MM.1S (cell line): ENCODE data around the gene NCS1.

Source experiments
- DNase-seq: peaks from one replicate; pipeline ENCODE4 v3.0.0-alpha.2; 2015
- H2AFZ ChIP-seq: fragments of 300-600 bp; sonication (generic); 2 replicates; pipeline ENCODE4 v1.6.0; 2016; ENCODE audit warnings: antibody characterized with exemption, low read length
- H3F3A ChIP-seq: fragments of 300-600 bp; sonication (generic); 2 replicates; pipeline ENCODE4 v1.6.1; 2016; ENCODE audit warnings: mild to moderate bottlenecking, antibody characterized with exemption, low read length, moderate library complexity, mixed read lengths; ENCODE audit not compliant: insufficient read depth
- H3K27ac ChIP-seq: fragments of 300-600 bp; sonication (generic); 2 replicates; pipeline ENCODE4 v1.5.1; 2016; ENCODE audit warnings: mild to moderate bottlenecking, low read length
- H3K27me3 ChIP-seq: fragments of 300-600 bp; sonication (generic); replicated peaks from 2 replicates; pipeline ENCODE4 v1.6.0; 2016; ENCODE audit warnings: low read length; ENCODE audit not compliant: insufficient read depth
- H3K36me3 ChIP-seq: fragments of 300-600 bp; sonication (generic); replicated peaks from 2 replicates; pipeline ENCODE4 v1.6.1; 2016; ENCODE audit warnings: mild to moderate bottlenecking, low read length, mixed read lengths; ENCODE audit not compliant: insufficient read depth
- H3K4me1 ChIP-seq: fragments of 300-600 bp; sonication (generic); 2 replicates; pipeline ENCODE4 v1.6.1; 2016; ENCODE audit warnings: low read length, mixed read lengths
- H3K4me2 ChIP-seq: fragments of 300-600 bp; sonication (generic); 2 replicates; pipeline ENCODE4 v1.6.0; 2016; ENCODE audit warnings: low read depth, low read length
- H3K4me3 ChIP-seq: fragments of 300-600 bp; sonication (generic); 2 replicates; pipeline ENCODE4 v1.5.1; 2016; ENCODE audit warnings: low read length, mixed read lengths
- H3K79me2 ChIP-seq: fragments of 300-600 bp; sonication (generic); 2 replicates; pipeline ENCODE4 v1.6.1; 2016; ENCODE audit warnings: mixed run types, low read length, mixed read lengths
- H3K9ac ChIP-seq: fragments of 300-600 bp; sonication (generic); 2 replicates; pipeline ENCODE4 v1.6.1; 2016; ENCODE audit warnings: low read length, mixed read lengths
- H3K9me2 ChIP-seq: fragments of 300-600 bp; sonication (generic); replicated peaks from 2 replicates; pipeline ENCODE4 v1.6.1; 2016; ENCODE audit warnings: mild to moderate bottlenecking, low read length, mixed read lengths; ENCODE audit not compliant: insufficient read depth
- H3K9me3 ChIP-seq: fragments of 300-600 bp; sonication (generic); replicated peaks from 2 replicates; pipeline ENCODE4 v1.6.1; 2016; ENCODE audit warnings: mild to moderate bottlenecking, low read length, mixed read lengths; ENCODE audit not compliant: insufficient read depth
- H4K20me1 ChIP-seq: fragments of 300-600 bp; sonication (generic); 2 replicates; pipeline ENCODE4 v1.6.1; 2016; ENCODE audit warnings: mild to moderate bottlenecking, low read length, moderate library complexity, mixed read lengths; ENCODE audit not compliant: insufficient read depth
- CTCF ChIP-seq: fragments of 300-600 bp; sonication (generic); IDR thresholded peaks from 2 replicates; pipeline ENCODE4 v1.5.1; 2016; ENCODE audit warnings: antibody characterized with exemption, low read length, mixed read lengths
- EZH2 ChIP-seq: fragments of 300-600 bp; sonication (generic); optimal IDR thresholded peaks from 2 replicates; pipeline ENCODE3; 2017; ENCODE audit warnings: low read depth, mild to moderate bottlenecking, antibody characterized with exemption, low read length, mixed read lengths
- EZH2phosphoT487 ChIP-seq: fragments of 300-600 bp; sonication (generic); IDR thresholded peaks from 2 replicates; pipeline ENCODE4 v1.6.1; 2018; ENCODE audit warnings: antibody characterized with exemption, low read length

NCS1 gene

GRCh38 chr9:130145658-130146057 is 26.5 kb upstream of the NCS1 start:
- H3K27me3 ChIP-seq = peaks cover 76% of the 10 kb centered on the region
- no peak overlapping the region for H3K4me3 ChIP-seq
- H3F3A ChIP-seq = no peaks in the 10 kb centered on the region
- no peaks in the 10 kb centered on the region for H3K9me2 ChIP-seq
- no peaks in the 10 kb centered on the region for H3K9me3 ChIP-seq
- TF ChIP-seq EZH2 = no peak
- no peak for TF ChIP-seq EZH2phosphoT487
- no peak for TF ChIP-seq CTCF
- no peak overlapping the region for H3K4me2 ChIP-seq
- H4K20me1 ChIP-seq = no peaks in the 10 kb centered on the region
- no peak overlapping the region for H2AFZ ChIP-seq
- no peaks in the 10 kb centered on the region for H3K79me2 ChIP-seq
- H3K9ac ChIP-seq = no peak overlapping the region
- DNase-seq = no peak
- H3K36me3 ChIP-seq = no peaks in the 10 kb centered on the region
- H3K4me1 ChIP-seq = no peaks in the 10 kb centered on the region
- H3K27ac ChIP-seq = no peak overlapping the region

- Histone ChIP-seq H3K4me2 (no peak overlapping the region), H3K9ac (no peak overlapping the region), H3K36me3 (no peaks in the 10 kb centered on the region), H3K4me3 (no peak overlapping the region), H3K27me3 (peaks cover 81% of the 10 kb centered on the region), H2AFZ (no peak overlapping the region), H3K79me2 (no peaks in the 10 kb centered on the region), H4K20me1 (no peaks in the 10 kb centered on the region), H3F3A (no peaks in the 10 kb centered on the region), H3K9me2 (no peaks in the 10 kb centered on the region), H3K27ac (no peak overlapping the region), H3K9me3 (no peaks in the 10 kb centered on the region), H3K4me1 (no peaks in the 10 kb centered on the region)
- DNase-seq = no peak
- no peak for TF ChIP-seq CTCF
- no peak for TF ChIP-seq EZH2
- TF ChIP-seq EZH2phosphoT487 = no peak
These were observed 25.0 kb upstream of the NCS1 start for GRCh38 chr9:130147198-130147597.

- Histone ChIP-seq H3K27me3 (peaks cover 78% of the 10 kb centered on the region), H3K4me2 (no peak overlapping the region), H3K9ac (no peak overlapping the region), H3K4me3 (no peak overlapping the region), H3K79me2 (no peaks in the 10 kb centered on the region), H3F3A (no peaks in the 10 kb centered on the region), H3K36me3 (no peaks in the 10 kb centered on the region), H3K27ac (no peak overlapping the region), H2AFZ (no peak overlapping the region), H3K4me1 (no peaks in the 10 kb centered on the region), H3K9me3 (no peaks in the 10 kb centered on the region), H3K9me2 (no peaks in the 10 kb centered on the region), H4K20me1 (no peaks in the 10 kb centered on the region)
- TF ChIP-seq EZH2 = no peak
- TF ChIP-seq EZH2phosphoT487 = no peak
- TF ChIP-seq CTCF = no peak
- no peak for DNase-seq
These were observed 24.3 kb upstream of the NCS1 start for GRCh38 chr9:130147910-130148309.

- H4K20me1 ChIP-seq = no peaks in the 10 kb centered on the region
- H3K79me2 ChIP-seq = no peaks in the 10 kb centered on the region
These were observed 23.2 kb upstream of the NCS1 start for GRCh38 chr9:130149031-130149430.

More at GRCh38 chr9:130149031-130149430, 23.2 kb upstream of the NCS1 start:
- Histone ChIP-seq H3K4me2 (no peak overlapping the region), H3K4me3 (no peak overlapping the region), H3F3A (no peaks in the 10 kb centered on the region), H3K36me3 (no peaks in the 10 kb centered on the region), H3K9me3 (no peaks in the 10 kb centered on the region), H3K9me2 (no peaks in the 10 kb centered on the region), H3K9ac (no peak overlapping the region), H3K27ac (no peak overlapping the region), H2AFZ (no peak overlapping the region), H3K4me1 (no peaks in the 10 kb centered on the region), H3K27me3 (peaks cover 73% of the 10 kb centered on the region)
- no peak for DNase-seq
- TF ChIP-seq CTCF = no peak
- no peak for TF ChIP-seq EZH2phosphoT487
- no peak for TF ChIP-seq EZH2
